22Rv1 (cell line): ENCODE data around the gene MPV17.

Source experiments
- ZFX ChIP-seq: fragments of 450-650 bp; IDR thresholded peaks from 2 replicates; pipeline ENCODE4 v1.6.1; 2017; ENCODE audit warnings: antibody characterized with exemption, borderline replicate concordance
- TF ChIP-seq, protein P1 (sequence below): fragments of 450-650 bp; IDR thresholded peaks from 2 replicates; pipeline ENCODE4 v1.5.1; 2017; ENCODE audit warnings: mild to moderate bottlenecking

DNA sequence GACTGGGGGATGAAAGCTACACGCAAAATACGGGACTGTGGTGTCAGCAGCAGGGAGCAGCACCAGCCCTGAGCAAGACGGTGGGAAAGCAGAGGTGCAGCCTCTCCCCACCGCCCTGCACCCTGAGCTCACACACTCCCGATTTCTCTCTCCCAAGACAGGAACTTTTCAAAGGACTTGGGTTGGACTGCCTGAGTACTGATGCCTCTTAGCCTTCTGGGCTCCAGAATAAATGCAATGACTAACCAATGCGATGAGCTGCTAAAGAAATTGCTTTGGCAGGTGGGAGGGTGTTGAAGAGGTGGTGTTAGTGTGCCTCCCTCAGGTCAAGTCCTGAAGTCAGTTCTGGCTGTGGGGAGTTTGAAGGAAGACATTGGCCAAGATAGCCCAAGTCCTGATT is 31.0 kb downstream of the MPV17 start:
- TF ChIP-seq, protein P1, sequence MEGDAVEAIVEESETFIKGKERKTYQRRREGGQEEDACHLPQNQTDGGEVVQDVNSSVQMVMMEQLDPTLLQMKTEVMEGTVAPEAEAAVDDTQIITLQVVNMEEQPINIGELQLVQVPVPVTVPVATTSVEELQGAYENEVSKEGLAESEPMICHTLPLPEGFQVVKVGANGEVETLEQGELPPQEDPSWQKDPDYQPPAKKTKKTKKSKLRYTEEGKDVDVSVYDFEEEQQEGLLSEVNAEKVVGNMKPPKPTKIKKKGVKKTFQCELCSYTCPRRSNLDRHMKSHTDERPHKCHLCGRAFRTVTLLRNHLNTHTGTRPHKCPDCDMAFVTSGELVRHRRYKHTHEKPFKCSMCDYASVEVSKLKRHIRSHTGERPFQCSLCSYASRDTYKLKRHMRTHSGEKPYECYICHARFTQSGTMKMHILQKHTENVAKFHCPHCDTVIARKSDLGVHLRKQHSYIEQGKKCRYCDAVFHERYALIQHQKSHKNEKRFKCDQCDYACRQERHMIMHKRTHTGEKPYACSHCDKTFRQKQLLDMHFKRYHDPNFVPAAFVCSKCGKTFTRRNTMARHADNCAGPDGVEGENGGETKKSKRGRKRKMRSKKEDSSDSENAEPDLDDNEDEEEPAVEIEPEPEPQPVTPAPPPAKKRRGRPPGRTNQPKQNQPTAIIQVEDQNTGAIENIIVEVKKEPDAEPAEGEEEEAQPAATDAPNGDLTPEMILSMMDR = peak; percentile 43
- no peak for TF ChIP-seq ZFX
